ENCODE data around the gene CIDEB.

- TF ChIP-seq CTCF (IDR thresholded peaks at IDR 0.05; ENCODE audit: poor library complexity, severe bottlenecking) (no peak), SMC3 (conservative IDR thresholded peaks at IDR 0.05; ENCODE audit: poor library complexity) (no peak), POLR2AphosphoS5 (IDR thresholded peaks at IDR 0.05) (no peak), EP300 (conservative IDR thresholded peaks at IDR 0.05; ENCODE audit: poor library complexity, severe bottlenecking) (no peak)
Measured at GRCh38 chr14:24271834-24272263, 35.9 kb downstream of the CIDEB start.

Data from neural cell (in vitro differentiated cells).